Neural cell (in vitro differentiated cells): ENCODE data around the gene PDE11A.

ENCODE experiments used
- TAF1 ChIP-seq: IDR thresholded peaks from 2 replicates; pipeline ENCODE4 v1.6.1; 2012; ENCODE audit warnings: low read depth
- TF ChIP-seq, protein P1 (sequence below): fragments of 450-650 bp; IDR thresholded peaks from 2 replicates; pipeline ENCODE4 v1.5.1; 2014; ENCODE audit warnings: antibody characterized with exemption, mild to moderate bottlenecking, moderate library complexity; ENCODE audit not compliant: poor library complexity, severe bottlenecking

- TF ChIP-seq, protein P1, sequence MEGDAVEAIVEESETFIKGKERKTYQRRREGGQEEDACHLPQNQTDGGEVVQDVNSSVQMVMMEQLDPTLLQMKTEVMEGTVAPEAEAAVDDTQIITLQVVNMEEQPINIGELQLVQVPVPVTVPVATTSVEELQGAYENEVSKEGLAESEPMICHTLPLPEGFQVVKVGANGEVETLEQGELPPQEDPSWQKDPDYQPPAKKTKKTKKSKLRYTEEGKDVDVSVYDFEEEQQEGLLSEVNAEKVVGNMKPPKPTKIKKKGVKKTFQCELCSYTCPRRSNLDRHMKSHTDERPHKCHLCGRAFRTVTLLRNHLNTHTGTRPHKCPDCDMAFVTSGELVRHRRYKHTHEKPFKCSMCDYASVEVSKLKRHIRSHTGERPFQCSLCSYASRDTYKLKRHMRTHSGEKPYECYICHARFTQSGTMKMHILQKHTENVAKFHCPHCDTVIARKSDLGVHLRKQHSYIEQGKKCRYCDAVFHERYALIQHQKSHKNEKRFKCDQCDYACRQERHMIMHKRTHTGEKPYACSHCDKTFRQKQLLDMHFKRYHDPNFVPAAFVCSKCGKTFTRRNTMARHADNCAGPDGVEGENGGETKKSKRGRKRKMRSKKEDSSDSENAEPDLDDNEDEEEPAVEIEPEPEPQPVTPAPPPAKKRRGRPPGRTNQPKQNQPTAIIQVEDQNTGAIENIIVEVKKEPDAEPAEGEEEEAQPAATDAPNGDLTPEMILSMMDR: no peak
- no peak for TF ChIP-seq TAF1
Measured at GRCh38 chr2:177796011-177796410, 276.6 kb downstream of the PDE11A start.
